ENCODE data around the gene RNU11.

DNA sequence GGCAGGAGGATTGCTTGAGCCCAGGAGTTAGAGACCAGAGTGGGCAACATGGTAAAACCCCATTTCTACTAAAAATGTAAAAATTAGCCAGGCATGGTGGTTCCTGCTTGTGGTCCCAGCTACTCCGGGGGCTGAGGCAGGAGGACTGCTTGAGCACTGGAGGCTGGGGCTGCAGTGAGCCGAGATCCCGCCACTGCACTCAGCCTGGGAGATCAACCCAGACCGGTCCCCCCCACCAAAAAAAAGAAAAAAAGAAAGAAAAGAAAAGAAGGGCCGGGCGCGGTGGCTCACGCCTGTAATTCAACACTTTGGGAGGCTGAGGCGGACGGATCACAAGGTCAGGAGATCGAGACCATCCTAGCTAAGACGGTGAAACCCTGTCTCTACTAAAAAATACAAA is 18.4 kb downstream of the RNU11 start:
- TF ChIP-seq POLR2AphosphoS5 (IDR thresholded peaks at IDR 0.05) (no peak), POLR2A (IDR thresholded peaks at IDR 0.05) (no peak)
- TF ChIP-seq, protein P1, sequence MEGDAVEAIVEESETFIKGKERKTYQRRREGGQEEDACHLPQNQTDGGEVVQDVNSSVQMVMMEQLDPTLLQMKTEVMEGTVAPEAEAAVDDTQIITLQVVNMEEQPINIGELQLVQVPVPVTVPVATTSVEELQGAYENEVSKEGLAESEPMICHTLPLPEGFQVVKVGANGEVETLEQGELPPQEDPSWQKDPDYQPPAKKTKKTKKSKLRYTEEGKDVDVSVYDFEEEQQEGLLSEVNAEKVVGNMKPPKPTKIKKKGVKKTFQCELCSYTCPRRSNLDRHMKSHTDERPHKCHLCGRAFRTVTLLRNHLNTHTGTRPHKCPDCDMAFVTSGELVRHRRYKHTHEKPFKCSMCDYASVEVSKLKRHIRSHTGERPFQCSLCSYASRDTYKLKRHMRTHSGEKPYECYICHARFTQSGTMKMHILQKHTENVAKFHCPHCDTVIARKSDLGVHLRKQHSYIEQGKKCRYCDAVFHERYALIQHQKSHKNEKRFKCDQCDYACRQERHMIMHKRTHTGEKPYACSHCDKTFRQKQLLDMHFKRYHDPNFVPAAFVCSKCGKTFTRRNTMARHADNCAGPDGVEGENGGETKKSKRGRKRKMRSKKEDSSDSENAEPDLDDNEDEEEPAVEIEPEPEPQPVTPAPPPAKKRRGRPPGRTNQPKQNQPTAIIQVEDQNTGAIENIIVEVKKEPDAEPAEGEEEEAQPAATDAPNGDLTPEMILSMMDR (IDR thresholded peaks at IDR 0.05) = no peak

Measured in prostate gland (tissue), 2 donors.